C4-2B (cell line): ENCODE measurements around the gene CHST11.

Source experiments
- CTCF ChIP-seq: fragments of 450-650 bp; conservative IDR thresholded peaks from 2 replicates; pipeline ENCODE4 v1.5.1; 2017; ENCODE audit warnings: mild to moderate bottlenecking
- ZFX ChIP-seq: fragments of 450-650 bp; IDR thresholded peaks from 2 replicates; pipeline ENCODE4 v1.6.1; 2017

GRCh38 chr12:104515899-104516298, 59.2 kb downstream of the CHST11 start:
- TF ChIP-seq CTCF (no peak), ZFX (no peak)
